OCI-LY3 (cell line): ENCODE measurements around the gene DENND2C.

Experiments
- EZH2phosphoT487 ChIP-seq: fragments of 200-600 bp; shearing (Covaris generic); IDR thresholded peaks from 2 replicates; pipeline ENCODE4 v1.6.1; 2018; ENCODE audit warnings: antibody characterized with exemption, mixed run types, low read depth
- TF ChIP-seq, protein P1 (sequence below): fragments of 200-600, 300-600 bp; sonication (generic); IDR thresholded peaks from 2 replicates; pipeline ENCODE4 v1.5.1; 2014; ENCODE audit warnings: antibody characterized with exemption, low read length, low read depth

- TF ChIP-seq, protein P1, sequence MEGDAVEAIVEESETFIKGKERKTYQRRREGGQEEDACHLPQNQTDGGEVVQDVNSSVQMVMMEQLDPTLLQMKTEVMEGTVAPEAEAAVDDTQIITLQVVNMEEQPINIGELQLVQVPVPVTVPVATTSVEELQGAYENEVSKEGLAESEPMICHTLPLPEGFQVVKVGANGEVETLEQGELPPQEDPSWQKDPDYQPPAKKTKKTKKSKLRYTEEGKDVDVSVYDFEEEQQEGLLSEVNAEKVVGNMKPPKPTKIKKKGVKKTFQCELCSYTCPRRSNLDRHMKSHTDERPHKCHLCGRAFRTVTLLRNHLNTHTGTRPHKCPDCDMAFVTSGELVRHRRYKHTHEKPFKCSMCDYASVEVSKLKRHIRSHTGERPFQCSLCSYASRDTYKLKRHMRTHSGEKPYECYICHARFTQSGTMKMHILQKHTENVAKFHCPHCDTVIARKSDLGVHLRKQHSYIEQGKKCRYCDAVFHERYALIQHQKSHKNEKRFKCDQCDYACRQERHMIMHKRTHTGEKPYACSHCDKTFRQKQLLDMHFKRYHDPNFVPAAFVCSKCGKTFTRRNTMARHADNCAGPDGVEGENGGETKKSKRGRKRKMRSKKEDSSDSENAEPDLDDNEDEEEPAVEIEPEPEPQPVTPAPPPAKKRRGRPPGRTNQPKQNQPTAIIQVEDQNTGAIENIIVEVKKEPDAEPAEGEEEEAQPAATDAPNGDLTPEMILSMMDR, result no peak
- TF ChIP-seq EZH2phosphoT487, result no peak
Measured at GRCh38 chr1:114660238-114660637, 9.6 kb downstream of the DENND2C start.
